ENCODE results near the gene ANO3. TPM values are rescaled to one million over a fixed set of nuclear protein-coding genes. Genes with fewer than 3 reads are reported as not detected.

ANO3 gene
- total and polyA plus RNA-seq, 2 of the 8 experiments (the other 6 are each of a cell fraction or from before 2014, with no cell fraction given), result not detected

- POLR2A ChIA-PET (ENCODE audit: partially characterized antibody), result no interaction called here
- no peaks in the 10 kb centered on the region for H3K9me3 ChIP-seq (ENCODE audit: insufficient read depth in 2 of 2, low read depth in 1 of 2, low read length in 1 of 2)
- 97% methylated on average over 1 of the region's 1 CpG; no CpG with 5 or more reads in 1 of the 2 experiments for WGBS, 2 experiments (ENCODE audit: extremely low coverage in 1 of 2, insufficient coverage in 1 of 2, insufficient read length in 1 of 2, insufficient replicate concordance in 2 of 2, low coverage in 1 of 2, low lambda C conversion rate in 2 of 2, missing lambda C conversion rate in 1 of 2)
- H2BK20ac ChIP-seq (ENCODE audit: low read length), result no peak overlapping the region
- no peaks in the 10 kb centered on the region for H3K79me2 ChIP-seq (ENCODE audit: control insufficient read depth in 1 of 2, insufficient read depth in 2 of 2, low read length in 2 of 2)
- no peak overlapping the region for H2BK15ac ChIP-seq (ENCODE audit: low read length)
- H3K27ac ChIP-seq (ENCODE audit: low read depth, low read length), result no peak overlapping the region
- H3K27me3 ChIP-seq (replicated peaks in 1 of 4; ENCODE audit: control insufficient read depth in 3 of 4, extremely low read depth in 1 of 4, insufficient read depth in 3 of 4, low read length in 3 of 4), result no peaks in the 10 kb centered on the region
- H3K36me3 ChIP-seq (ENCODE audit: control insufficient read depth in 2 of 4, insufficient read depth in 4 of 4, low read length in 3 of 4), result no peaks in the 10 kb centered on the region
- H2BK120ac ChIP-seq (replicated peaks; ENCODE audit: low read depth, low read length), result no peak overlapping the region
- no peak for FAIRE-seq
- CTCF ChIA-PET (ENCODE audit: partially characterized antibody), result interaction anchor here (4.0 kb wide), 1 partner anchor 26 kb away, joined by 23 read pairs; no protein-coding TSS in a partner anchor
- no peak overlapping the region for H3K18ac ChIP-seq (ENCODE audit: extremely low read depth, low read length)
- no peak overlapping the region for H2BK12ac ChIP-seq (ENCODE audit: low read depth, low read length)
- H3K14ac ChIP-seq (ENCODE audit: insufficient read length), result no peak overlapping the region
- H4K20me1 ChIP-seq (replicated peaks in 1 of 2; ENCODE audit: control insufficient read depth in 1 of 2, insufficient read depth in 2 of 2, low read length in 2 of 2), result no peaks in the 10 kb centered on the region
- no peak overlapping the region for H2BK5ac ChIP-seq (ENCODE audit: low read depth, low read length)
- no peak overlapping the region for H4K91ac ChIP-seq (replicated peaks; ENCODE audit: insufficient read length, low read length)
- H2AFZ ChIP-seq (ENCODE audit: low read length), result no peak overlapping the region
- no peaks in the 10 kb centered on the region for H3K4me1 ChIP-seq (replicated peaks in 1 of 4; ENCODE audit: control insufficient read depth in 3 of 4, insufficient read depth in 4 of 4, low read length in 3 of 4)
- H2AK5ac ChIP-seq (ENCODE audit: low read depth, low read length), result no peak overlapping the region
- H3K79me1 ChIP-seq (ENCODE audit: low read depth, low read length), result no peaks in the 10 kb centered on the region
- no peak overlapping the region for H3K23ac ChIP-seq (ENCODE audit: insufficient read length)
- H4K8ac ChIP-seq (ENCODE audit: extremely low read depth, insufficient read depth, low read length), result no peak overlapping the region
- H3K4me2 ChIP-seq (ENCODE audit: insufficient read depth in 1 of 2, low read depth in 2 of 2, low read length in 2 of 2), result no peak overlapping the region
- no peak overlapping the region for H3K4ac ChIP-seq (replicated peaks; ENCODE audit: insufficient read length, low read depth, low read length)
- TF ChIP-seq RFX5 (IDR thresholded peaks at IDR 0.05; ENCODE audit: borderline replicate concordance, low read depth, low read length), result no peak
- no peak for TF ChIP-seq KDM1A (IDR thresholded peaks at IDR 0.05; ENCODE audit: borderline replicate concordance, low read length)
- TF ChIP-seq RAD21 (IDR thresholded peaks at IDR 0.05 in 1 of 2, conservative IDR thresholded peaks at IDR 0.05 in 1 of 2; ENCODE audit: low read depth in 2 of 2, low read length in 2 of 2), result no peak
- TF ChIP-seq SP4 (IDR thresholded peaks at IDR 0.05; ENCODE audit: low read length), result no peak
- no peak for TF ChIP-seq SIN3A (conservative IDR thresholded peaks at IDR 0.05 in 1 of 2, IDR thresholded peaks at IDR 0.05 in 1 of 2; ENCODE audit: low read depth in 1 of 2, low read length in 2 of 2)
- TF ChIP-seq CEBPB (IDR thresholded peaks at IDR 0.05; ENCODE audit: low read depth, low read length), result no peak
- TF ChIP-seq KDM4A (IDR thresholded peaks at IDR 0.05; ENCODE audit: low read depth, low read length, severe bottlenecking), result no peak
- TF ChIP-seq ASH2L (IDR thresholded peaks at IDR 0.05; ENCODE audit: low read length), result no peak
- TF ChIP-seq TEAD4 (IDR thresholded peaks at IDR 0.05; ENCODE audit: low read depth, low read length), result no peak
- TF ChIP-seq POU5F1 (IDR thresholded peaks at IDR 0.05; ENCODE audit: low read depth, low read length), result no peak
- TF ChIP-seq TAF7 (optimal IDR thresholded peaks at IDR 0.05; ENCODE audit: borderline replicate concordance, low read depth, low read length), result no peak
- H3K56ac ChIP-seq (replicated peaks; ENCODE audit: insufficient read length, low read depth, low read length), result no peak overlapping the region
- no peak overlapping the region for H3K9ac ChIP-seq (replicated peaks in 1 of 4; ENCODE audit: extremely low read depth in 1 of 4, low read depth in 3 of 4, low read length in 3 of 4)
- H3K23me2 ChIP-seq (ENCODE audit: low read depth, low read length), result no peaks in the 10 kb centered on the region
- DNase-seq (ENCODE audit: low read depth in 1 of 2, low spot score in 2 of 2), result no peak
- no peak overlapping the region for H3K4me3 ChIP-seq (ENCODE audit: extremely low read depth in 1 of 4, insufficient read depth in 2 of 4, low read depth in 3 of 4, low read length in 4 of 4)
- H4K5ac ChIP-seq (ENCODE audit: insufficient read length, low read depth, low read length), result no peak overlapping the region
Measured at GRCh38 chr11:26550022-26550421, 218.1 kb downstream of the ANO3 start.
